GM19193 (cell line): ENCODE measurements around the gene TMEM63B.

Experiments used
- POLR2A ChIP-seq: IDR thresholded peaks from 4 replicates; pipeline ENCODE4 v1.6.1; 2011; ENCODE audit not compliant: insufficient read depth, insufficient read length; ENCODE audit errors: extremely low read depth

TMEM63B gene

DNA sequence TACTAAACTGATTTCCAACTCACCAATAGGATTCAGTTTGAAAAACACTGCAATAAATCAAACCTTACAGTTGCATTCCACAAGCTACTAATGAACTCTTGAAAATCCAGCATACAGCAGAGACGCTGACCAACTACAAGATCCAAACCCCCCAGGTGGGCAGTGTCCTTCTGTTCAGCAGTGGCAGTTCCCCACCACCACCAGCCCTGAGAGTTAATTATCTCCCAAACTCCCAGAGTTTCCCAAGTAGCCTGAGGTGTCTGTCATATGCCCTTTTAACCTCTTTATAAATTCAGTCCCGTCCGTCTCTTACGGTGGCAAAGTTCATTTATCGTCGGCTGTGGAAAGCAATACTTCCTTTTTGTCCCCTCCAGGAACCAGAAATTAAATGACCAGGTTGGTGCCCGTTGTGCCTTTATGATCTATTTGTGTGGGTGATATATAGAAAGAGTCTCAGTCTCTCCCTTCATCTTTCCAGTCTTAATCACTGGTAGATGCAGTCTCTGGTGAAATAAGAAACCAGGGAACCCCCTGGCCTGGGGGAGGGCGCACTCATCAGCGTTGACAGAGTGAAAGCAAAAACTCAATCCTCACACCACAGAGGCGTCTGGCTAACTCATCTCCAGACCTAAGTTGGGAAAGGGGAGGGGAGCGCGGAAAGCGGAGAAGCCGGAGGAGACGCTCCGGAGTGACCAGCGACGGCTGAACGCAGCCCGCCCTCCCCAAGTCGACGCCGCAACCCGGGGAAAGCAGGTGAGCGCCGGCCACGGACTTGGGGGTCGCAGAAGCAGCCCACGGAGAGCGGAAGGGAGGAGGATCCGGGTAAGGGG is 819 bp upstream of the TMEM63B start:
- TF ChIP-seq POLR2A = no peak

DNA sequence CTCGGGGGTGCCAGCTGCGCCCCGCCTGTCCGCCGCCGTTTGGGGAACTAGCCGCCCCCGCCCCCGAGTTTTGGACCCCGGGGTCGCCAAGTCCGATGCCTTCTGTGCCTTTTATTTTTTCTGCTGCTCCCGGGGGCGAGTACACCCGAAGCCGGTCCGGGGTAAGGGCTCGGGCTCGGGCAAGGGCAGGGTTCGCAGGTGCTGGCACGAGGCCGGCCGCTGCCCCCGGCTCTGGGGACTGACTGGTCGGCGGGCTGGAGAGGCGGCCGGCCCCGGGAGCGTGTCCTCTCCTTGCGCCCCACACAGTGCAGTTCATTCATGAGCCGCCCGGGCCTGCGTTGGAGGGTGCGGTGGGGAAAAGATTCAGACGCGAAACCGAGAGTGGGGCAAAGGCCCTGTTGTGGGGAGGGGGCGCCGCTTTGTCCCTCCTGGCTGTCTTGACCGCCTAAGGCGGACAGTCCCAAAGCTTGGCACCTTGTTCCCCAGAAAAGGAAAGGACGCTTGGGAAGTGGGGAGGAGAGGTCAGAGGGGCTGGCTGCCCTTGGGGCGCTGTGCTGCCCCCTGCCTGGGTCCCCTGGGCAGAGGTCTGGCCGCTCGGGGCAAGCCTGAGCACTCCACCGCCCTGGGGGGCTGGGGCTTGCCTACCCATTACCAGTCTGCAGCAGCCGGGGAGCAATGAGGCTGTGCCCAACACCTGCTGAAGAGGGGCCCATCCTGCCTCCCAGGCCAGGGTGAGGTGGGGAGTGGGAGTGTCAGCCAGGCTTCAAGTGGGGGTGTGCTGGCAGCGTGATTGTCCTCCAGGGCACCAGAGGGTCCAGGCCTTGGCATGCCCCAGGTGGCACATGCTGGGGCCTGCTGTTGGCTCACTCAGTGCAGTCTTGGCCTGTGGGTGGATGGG is 915 bp downstream of the TMEM63B start:
- TF ChIP-seq POLR2A = no peak

DNA sequence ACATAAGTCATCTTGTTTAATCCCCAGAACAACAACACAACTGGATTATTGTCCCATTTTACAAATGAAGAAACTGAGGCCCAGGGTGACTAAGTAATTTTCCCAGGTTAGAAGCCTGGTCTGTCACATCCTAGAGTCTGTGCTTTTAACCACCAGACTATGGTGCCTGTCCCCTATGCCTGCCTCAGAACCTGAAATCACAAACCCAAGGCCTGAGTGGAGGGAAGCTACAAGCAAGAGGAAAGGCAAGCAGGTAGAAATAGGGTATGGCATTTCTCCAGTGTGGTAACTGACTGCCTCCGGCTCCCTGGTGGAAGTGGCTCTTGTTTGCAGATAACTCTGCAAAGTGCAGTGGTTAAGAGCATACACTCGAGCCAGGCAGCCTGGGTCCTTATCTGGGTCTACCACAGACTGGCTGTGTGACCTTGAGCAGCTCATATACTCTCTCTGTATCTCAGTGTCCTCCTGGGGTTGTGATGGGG is 2.5 kb downstream of the TMEM63B start:
- no peak for TF ChIP-seq POLR2A

DNA sequence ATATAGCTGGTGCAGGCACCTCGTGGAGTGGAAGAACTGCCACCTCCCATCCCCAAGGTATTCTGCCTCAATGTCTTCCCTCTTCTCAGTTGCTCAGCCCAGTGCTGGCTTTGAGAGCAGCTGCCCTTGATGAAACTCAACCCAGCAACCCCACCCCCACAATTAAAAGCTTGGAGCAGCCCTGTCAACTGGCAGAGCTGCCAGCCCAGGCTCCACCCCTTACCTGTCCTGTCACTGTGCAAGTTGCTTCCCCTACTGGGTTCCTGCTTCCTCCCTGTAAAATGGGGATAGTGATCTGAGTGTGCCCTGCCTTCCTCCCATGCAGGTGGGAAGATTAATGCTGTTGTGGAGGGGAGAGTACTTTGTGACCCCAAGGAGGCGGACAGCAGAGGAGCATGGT is 4.5 kb downstream of the TMEM63B start:
- no peak for TF ChIP-seq POLR2A

DNA sequence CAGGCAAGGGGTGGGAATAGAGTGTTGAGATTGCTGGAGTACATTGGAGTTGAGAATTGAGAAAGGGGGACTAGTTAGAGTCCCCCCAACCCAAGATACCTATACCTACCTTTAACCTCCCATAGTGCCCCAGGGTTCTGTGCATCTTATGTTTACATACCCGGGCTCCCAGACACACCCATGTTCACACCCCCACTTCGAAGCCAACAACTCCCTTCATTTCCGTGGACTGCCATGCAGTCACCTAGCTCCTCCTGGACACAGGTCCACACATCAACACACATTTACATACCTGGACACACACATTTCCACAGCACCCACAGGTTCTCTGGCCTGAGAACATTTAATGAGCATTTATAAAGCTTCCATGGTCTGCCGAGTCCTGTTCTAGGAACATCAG is 5.1 kb downstream of the TMEM63B start:
- TF ChIP-seq POLR2A = no peak

DNA sequence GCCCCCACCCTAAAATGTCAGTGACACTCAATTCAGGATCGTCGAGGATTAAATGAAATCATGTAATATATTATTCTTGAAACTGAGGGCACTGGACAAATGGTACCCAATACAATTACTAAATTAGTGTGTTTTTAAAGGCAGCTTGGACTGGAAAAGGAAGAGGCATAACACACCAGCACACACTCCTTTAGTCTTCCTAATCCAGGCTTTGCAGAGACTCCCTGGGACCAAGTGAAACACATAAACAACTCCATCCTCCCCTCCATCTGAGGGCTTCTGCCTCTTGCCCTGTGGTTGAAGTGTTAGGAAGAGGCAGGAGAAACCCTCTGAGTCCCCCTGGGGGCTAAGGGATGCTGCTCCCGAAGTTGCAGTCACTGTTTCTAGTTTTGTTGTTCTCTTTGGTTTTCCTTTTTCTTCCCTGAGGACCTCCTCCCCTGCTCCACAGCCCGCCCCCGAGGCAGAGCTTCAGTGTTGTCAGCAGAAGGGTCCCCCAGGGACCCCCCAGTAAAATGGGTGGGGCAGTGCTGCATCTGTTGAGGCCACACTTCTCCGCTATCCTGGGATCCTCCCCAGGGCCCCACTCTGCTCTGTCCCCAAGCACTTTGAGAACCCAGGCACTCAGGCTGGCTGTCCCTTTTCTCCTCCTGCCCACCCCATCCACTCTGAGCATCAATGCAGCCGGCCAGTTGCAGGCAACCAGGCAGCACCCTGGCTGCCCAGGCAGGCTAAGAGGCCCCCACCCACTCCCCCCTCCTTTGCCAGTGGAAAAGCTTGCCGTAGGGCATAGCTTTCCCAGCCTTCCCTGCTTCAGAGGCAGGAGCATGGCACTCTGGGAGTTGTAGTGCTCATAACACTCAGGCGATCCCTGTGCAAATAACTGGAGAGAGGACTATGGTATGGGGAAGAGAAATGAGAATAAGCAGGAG is 5.9 kb downstream of the TMEM63B start:
- TF ChIP-seq POLR2A = no peak

DNA sequence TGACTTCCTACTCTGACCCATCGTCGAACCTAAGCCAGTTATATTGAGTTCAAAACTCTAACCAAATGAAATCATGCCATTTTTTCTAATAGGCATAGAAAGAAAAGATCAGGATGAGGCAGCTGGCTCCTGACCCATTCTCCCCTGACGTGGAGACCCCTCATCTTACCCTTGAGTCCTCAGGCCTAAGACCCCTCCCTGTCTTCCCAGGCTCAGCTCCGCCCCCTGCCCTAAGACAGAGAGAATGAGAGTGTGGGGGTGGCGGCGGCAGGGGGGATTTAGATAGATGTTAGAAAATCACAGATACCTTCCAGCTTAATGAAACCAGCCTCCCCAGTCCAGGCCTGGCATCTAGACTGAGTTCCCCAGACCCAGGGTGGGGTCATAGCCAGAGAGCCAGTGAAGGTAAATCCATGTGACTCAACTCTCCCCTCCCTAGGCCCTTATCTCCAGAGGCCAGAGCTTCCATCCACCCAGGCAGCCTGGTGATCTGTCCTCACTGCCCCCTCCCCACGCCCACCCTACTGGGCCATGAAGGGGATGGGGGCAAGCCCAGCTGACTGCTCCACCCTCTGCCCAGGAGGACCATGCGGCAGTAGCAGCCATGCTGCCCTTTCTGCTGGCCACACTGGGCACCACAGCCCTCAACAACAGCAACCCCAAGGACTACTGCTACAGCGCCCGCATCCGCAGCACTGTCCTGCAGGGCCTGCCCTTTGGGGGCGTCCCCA is 6.8 kb downstream of the TMEM63B start:
- no peak for TF ChIP-seq POLR2A

DNA sequence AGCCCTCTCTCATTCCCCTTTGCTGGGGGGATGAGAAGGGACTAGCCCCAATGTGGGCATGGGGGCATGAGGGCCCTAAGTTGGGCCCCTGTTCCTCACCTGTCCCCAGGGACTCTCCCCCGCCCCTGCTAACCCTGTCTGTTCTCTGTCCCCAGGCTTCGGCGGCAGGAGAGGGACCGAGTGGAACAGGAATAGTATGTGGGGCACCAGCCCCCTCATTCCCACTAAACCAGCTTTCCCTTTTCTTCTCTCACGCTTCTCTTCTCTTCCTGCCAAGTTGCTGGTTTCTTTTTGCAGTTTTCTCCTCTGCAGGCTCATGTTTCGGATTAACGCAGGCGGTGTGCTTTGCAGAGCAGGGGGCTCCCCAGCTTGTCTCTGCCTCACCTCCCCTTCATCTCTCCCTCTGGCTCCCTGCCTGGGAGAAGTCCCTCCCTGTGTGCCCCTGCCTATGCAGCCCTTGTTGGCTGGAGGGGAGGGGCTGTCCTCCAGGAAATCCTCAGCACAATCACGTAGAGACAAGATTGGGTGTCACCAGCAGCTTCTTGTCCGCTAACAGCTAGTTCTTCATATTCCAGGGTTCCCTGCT is 7.9 kb downstream of the TMEM63B start:
- no peak for TF ChIP-seq POLR2A

DNA sequence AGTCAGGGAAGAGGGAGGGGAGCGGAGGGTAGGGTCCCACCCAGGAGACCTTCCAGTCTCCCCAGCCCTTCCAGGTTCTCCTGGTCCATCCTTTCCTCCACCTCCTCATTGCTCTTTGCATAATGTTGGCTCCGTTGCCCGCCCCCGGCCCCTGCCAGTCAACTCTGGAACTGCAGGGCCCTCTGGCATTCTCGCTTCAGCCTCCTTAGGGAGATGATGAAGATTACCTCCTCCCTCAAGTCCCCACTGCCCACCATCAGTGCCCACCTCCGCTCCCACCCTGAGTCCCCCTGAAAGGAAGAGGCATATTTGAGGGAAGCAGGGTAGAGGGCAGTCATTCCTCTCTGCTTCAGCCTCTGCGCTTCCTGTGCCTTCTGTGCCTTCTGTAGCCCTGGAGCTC is 8.5 kb downstream of the TMEM63B start:
- TF ChIP-seq POLR2A = no peak

DNA sequence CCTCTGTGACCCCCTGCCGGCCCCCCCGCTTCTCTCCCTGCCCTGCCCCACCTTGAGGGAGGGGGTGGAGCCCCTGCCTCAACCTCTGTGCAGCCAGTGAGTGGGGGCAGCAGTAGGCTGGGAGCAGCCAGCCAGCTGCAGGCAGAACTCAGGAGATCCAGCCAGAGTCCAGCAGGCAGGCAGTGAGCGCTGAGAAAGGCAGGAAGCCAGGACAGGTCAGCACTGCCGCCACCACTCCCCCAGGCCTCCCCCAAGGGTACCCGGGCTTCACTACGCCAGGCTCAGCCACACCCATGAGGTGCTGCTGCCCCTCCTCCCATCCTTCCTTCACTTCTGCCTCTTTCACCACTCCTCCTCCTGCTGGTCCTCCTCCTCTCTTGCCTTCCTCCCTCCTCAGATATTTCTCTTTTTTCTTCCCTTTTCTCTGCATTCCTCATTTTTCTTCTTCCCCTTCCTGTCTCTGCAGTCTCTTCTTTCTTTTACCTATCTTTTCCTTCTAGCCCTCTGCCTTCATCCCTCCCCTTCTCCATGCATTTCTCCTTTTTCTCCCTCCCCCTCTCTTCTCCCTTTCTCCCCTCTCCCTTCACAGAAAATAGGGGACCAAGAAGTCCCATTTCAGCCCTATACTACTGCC is 11.5 kb downstream of the TMEM63B start:
- no peak for TF ChIP-seq POLR2A

DNA sequence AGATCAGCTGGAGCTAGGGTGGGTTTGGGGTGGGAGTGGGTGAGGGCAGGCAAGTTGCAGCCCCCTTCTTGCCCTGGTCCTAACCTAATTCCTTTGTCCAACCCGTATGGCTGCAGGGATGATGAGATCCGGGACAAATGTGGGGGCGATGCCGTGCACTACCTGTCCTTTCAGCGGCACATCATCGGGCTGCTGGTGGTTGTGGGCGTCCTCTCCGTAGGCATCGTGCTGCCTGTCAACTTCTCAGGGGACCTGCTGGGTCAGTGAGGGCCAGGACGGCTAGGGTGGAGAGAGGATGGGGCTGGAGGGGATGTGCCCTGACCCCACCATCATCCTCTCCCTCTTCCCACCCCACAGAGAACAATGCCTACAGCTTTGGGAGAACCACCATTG is 12.0 kb downstream of the TMEM63B start:
- TF ChIP-seq POLR2A = no peak

DNA sequence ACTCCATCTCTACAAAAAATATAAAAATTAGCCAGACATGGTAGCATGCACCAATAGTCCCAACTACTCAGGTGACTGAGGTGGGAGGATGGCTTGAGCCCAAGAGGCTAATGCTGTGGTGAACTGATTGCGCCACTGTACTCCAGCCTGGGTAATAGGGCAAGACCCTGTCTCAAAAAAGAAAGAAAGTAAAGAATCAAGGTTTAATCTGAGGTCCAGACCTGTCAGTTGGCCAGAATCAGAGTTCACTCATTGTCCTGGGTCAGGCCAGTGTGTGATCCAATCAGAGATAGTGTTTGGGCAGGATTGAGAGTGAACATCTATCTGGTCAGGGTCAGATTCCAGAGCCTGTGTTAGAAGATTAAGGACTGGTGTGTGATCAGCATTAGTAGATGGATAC is 15.5 kb downstream of the TMEM63B start:
- no peak for TF ChIP-seq POLR2A

DNA sequence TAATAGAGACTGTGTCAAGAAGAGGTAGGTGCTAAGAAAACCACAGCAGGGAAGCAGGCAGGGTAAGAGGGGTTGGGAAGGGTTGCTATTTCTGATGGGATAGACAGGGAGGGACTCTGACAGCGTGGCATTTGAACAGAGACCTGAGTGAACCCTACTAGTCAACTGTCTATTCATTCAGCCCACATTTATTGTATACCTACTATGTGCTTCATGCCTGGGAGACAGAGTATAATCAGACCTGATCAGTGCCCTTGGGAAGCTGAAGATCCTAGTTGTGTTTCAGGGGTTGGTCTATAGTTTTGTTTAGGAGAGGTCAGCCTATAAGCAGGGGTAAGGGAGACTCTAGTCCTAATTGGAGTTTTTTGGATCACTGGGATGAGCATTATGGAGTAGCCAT is 16.4 kb downstream of the TMEM63B start:
- no peak for TF ChIP-seq POLR2A
